HuH-7 (cell line): ENCODE measurements around the gene ARL13B.
"Not testable (repeated sequence)": the region's sequence is repeated elsewhere in the genome, so short reads cannot be mapped to it uniquely, and the experiment has no call there.

ENCODE experiments used
- DNase-seq: peaks from one replicate; pipeline ENCODE4 v3.0.0; 2011; ENCODE audit warnings: low spot score

Gene ARL13B

DNA sequence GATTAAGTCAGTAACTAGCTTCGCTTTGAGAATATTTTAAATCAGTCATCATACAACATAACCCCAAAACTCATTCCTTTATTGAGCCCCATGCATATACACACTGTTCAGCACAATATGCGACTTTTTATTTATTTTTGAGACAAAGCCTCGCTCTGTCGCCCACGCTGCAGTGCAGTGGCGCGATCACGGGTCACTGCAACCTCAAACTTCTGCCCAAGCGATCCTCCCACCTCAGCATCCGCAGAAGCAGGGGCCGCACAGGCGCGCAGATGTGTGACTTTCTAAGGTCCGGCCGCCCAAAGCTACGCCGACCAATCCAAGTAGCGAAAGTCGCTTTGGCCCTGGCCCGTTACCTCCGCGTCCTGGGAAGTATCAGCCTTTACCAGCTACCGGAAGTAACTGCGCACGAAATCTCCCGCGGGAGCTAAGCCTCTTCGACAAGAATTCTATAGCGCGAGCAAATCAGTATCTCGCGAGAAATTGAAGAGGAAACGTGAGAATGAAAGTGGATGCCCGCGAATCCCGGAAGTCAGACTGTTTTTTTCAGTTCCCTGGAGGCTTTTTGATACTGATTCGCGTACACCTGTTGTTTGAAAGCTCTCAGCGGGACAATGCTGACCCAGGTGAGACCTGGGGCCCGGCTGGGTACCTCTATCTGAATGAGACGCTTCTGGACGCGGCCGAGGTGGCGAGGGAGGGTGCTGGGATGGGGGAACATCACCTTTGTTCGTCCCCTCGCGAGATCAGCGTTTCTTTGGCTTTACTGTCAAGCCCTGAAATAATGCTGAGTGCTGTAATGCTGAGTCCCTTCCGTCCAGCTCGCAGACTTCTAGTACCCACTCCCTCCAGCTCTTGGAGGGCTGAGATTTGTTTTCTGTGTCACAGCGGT is 82.8 kb downstream of the ARL13B start, which contains the start of the genes DHFR2 and NSUN3:
DHFR2 (minus strand) TSS at position 404 of the 892 bp plus-strand sequence. CDS start 1,405 bp downstream, outside the sequence.
NSUN3 (plus strand) TSS at position 549 of the 892 bp plus-strand sequence; CDS start at position 615, 66 bp downstream.
- peak; percentile 81 for DNase-seq

DNA sequence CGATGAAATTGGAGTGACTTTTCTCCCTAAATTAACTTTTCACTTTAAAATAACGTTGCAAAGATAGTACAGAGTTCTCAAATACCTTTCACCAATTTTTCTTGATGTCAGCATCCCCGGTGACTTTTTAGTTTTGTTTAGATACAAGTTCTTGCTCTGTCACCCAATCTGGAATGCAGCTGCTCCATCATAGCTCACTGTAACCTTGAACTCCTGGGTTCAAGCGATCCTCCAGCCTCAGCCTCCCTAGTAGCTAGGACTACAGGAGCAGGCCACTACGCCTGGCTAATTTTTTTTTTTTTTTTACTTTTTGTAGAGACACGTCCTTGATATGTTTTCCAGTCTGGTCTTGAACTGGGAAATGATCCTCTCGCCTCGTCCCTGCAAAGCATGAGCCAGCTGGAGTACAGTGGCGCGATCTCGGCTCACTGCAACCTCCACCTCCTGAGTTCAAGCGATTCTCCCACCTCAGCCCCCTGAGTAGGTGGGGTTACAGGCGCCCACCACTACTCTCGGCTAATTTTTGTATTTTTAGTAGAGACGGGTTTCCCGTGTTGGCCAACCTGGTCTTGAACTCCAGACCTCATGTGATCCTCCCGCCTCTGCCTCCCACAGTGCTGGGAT is 83.7 kb downstream of the ARL13B start:
- no peak for DNase-seq

DNA sequence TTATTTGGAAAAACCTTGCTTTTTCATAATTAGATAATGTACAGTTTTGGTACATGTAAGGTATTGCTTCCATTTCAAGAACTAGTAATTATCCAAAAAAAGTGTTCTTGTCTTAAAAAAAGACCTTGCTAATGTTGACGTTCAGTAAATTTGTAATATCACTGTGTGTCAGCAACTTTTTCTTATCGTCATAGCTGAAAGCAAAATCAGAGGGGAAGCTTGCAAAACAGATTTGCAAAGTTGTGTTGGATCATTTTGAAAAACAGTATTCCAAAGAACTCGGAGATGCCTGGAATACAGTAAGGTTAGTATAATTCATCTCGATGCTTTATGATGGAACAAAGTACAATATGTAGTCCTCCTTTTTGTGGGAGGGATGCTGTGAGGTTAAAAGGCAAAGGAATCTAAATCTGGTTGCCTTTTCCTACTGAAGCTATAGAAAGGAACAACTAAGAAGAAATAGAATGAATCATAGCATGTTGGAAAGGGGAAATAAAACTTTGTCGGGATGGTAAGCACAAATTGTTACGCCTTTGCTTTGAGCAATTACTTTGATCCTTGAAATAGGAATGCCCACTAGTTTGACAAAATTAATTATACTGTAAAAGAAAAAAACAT is 84.4 kb downstream of the ARL13B start:
- DNase-seq, result no peak

DNA sequence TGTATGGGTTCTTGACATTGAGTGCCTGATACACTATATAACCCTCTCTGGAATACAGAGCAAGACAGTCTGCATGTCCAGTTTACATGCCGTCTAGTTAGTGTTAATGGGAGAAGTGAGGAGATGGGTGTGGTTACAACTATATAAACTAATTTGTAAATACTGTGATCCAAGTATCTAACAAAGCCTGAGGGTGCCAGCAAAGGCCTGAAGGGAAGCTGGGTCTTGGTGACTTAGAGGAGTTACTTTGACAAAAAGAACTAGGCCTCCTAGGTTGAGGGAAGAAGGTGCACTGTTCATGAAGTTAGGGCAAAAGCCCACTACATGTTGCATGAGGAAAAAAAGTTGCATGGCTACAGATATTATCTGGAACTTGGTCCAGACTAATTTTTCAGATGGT is 85.2 kb downstream of the ARL13B start:
- no peak for DNase-seq

DNA sequence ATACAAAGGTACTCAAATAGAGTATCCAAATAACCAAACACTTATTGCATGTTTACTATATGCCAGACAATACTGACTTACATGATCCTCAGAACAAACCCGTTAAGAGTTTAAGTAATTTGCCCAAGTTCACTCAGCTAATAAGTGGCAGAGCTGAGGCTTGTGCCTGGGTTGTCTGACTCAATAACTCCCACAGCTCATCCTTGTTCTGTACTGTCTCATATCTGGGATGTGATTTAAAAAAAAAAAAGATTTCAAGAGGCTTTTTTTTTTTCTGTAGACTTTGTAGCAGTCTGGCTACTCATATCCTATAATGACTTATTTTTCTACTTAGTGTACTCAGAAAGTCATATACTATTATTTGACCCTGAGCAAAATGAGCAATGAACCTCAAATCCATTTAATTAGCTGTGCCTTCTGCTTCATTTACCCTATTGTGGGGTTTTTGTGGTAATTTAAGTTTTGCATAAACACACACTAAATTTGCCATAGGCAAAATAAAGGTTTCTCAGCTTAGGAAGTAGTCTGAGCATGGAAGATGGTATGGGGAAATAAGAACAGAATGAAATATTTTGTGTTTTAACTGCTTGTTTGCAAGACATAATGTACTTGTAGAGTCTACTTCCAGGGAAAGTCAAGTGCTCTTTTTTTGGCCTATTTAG is 86.0 kb downstream of the ARL13B start:
- no peak for DNase-seq

DNA sequence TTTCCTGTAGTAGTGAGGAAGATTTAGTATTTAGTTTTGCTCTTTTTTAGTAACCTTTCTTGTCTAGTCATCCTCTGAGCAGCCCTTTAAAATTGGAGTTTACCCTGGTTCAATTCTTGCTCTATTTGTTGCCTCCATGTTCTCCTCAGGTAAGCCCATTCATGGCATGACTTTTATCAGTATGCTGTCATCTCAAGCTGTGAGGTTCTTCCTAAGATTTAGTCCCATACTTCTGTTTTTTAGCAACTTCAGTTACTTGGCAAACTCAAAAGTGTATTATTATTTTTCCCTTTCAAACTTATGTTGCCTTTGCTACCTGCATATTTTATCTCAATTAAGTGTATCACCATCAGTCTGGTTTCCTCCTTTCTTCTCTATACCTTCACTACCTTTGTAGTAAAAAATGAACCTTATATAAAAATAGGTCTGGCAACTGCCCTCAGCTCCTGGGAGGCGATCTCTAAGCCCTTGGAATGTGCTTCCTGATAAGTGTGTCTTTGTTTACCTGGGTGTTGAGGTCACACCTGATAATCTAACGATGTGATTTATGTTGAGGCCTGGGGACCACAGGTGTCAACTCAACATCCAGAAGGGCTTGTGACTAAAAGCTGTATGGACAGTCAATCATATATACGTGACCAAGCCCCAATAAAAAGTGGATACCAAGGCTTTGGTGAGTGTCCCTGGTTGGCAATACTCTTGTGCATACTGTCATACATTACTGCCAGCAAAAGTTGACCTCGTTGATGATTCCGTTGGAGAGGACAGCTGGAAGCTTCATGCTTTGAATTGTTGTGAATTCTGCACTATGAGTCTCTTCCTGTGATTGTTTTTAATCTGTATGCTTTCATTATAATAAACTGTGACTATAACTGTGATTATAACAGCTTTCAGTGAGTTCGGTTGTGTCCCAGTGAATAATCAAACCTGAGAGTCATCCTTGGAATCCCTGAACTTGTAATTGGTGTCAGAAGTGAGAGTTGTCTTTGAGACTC is 86.8 kb downstream of the ARL13B start:
- no peak for DNase-seq

DNA sequence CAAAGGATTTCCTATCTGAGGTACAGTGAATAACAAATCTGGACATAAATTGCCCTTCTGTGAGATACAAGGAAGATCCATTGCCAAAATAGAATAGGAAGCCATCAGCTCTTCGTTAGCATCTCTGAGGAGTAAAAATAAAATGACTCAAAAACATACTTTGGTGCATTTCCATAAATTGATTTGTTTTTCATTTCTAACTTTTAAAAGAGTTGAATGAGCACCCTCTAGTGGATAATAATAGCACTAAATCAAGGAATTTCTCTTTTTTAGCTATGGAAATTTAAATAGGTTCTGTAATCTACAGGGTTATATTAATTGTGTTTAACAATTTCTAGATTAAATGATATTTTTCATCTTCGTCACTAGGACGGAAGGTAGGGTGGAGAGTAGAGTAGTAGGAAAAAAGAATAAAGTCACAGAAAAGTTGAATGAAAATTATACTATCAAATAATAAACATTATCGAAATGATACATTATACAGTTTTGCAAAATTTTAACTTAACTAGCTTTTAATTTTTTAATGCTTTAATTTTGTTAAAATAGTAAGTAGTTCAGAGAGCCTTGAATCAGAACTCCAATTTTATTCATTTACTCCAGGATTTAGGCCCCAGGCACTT is 89.3 kb downstream of the ARL13B start:
- DNase-seq, result no peak

DNA sequence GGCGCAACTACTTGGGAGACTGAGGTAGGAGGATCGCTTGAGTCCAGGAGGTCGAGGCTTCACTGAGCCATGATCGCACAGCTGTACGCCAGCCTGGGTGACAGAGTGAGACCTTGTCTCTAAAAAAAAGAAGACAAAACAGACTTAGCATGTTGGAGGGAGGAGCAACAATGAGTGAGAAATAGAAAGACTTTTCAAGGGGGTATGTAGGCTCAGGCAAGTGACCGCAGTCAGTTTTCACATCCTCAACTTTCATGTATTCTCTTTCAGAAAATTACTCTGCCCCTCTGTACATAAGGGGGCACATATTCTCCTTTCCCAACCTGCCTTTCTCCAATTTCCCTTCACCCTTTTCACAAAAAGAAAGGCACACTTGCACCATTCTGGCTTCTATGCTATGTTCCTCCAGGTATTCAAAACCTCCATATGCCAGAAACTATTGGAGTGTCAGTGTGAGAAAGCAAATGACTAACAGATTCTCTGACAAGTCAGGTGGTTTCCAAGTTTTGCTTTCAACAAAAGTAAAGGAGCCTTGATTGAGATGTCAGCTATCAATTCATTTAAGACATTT is 90.5 kb downstream of the ARL13B start:
- no peak for DNase-seq

DNA sequence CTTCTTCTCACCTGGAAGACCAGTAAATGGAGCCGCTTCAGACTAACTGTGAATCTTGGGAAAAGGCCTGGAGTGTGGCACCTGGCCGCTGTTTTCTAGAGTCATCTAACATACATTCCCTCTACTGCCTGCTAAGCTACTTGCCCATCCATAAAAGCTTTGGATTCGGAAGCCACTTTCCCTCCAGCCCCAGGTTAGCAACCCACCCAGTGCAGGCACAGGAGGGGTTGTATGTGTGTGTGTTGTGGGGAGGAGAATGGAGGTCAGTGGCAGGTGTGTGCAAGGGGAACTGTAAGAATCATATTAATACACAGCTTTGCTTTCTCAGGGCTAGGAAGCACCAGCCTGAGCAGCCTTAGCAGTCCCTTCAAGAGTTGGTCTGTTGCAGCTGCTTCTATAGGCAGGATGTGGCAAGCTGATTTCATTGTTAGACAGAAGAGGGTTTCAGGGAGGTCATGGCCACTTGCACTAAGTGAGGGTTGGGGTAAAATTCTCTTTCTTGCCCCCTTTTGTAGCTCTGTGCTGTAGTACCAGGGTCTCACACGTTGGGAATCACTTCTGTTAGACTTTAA is 91.8 kb downstream of the ARL13B start:
- no peak for DNase-seq

DNA sequence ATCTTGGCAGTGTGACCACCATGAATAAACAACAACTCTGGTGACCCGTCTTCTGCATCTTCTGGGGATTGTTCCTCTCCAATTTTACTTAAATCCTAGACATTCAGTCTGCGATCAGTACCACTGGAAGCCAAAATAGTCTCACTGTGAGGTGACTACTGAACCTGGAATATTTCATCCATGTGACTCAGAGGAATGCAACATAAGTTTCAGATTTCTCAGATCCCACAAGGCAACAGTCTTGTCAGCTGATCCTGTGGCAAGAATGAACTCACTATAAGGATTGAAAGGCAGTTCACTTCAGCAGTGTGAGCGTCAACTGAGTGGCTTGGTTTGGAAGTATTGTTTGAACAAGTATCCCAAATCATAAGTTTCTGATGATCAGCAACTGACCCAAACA is 96.1 kb downstream of the ARL13B start:
- DNase-seq, result no peak

DNA sequence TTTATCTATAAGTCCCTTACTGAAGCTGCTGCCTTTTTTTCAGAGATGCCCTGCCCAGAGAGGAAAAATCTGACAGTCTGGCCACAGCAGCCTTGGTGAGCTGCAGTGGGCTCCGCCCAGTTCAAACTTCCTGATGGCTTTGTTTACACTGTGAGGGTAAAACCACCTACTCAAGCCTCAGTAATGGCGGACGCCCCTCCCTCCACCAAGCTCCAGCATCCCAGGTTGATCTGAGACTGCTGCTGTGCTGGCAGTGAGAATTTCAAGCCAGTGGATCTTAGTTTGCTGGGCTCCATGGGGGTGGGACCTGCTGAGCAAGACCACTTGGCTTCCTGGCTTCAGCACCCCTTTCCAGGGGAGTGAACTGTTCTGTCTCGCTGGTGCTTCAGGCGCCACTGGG is 100.6 kb downstream of the ARL13B start:
- DNase-seq, result not testable (repeated sequence)

DNA sequence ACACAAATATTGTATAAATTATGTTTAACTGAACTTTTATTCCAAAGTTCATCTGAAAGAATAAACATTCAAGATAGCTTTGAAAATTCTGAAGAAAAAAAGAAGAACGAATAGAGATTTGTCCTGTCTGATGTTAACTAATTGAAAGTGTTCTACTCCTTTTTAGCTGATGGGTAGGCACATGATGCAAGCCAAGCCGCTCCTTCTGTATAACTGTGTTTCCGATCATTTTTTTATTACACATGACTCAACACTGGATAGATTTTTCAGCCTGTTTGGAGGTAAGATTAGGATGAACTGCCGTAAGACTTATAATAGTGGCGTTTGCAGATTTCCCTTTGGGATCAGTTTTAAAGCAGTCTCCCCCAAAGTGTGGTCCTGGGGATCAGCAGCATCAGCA is 101.9 kb downstream of the ARL13B start:
- DNase-seq, result no peak

DNA sequence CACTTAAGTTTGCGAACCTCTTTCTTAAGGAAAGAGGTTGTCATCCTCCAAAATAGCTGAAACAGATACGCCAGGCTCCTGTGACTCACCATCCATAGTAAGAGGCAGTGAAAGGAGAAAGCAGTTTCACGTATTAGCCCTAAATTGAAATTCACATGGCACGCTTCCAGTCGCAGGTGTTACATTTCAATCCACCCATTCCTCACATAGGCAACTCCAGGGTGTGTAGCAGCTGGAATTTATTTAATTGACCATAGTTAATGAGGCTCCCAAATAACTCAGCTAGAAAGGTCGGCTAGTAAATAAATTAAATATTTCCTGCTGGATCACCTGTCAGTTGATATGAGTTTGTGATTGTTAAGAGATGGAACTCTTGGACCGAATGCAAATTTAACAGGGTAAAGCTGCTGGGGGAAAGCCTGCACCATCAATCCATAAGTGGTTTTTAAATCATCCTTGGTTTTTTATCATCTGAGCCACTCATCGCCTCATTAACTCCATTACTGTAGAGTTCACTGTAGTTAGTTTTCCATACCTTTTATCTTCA is 102.5 kb downstream of the ARL13B start:
- DNase-seq, result no peak

DNA sequence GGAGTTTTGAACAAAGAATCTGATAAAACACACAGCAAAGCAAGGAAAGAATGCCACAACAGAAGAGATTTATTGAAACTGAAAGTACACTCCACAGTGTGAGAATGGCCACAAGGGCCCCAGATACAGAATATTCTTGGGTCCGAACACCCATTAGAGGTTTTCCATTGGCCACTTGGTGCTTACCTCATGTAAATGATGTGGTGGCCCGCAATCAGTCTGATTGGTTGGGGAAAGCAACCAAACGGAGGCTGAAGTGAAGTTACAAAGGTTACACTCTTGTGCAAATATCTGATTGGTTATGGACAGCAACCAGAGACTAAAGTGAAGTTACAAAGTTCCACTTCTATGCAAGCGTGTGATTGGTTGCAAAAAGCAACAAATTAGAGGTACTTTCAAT is 103.3 kb downstream of the ARL13B start:
- DNase-seq, result no peak

DNA sequence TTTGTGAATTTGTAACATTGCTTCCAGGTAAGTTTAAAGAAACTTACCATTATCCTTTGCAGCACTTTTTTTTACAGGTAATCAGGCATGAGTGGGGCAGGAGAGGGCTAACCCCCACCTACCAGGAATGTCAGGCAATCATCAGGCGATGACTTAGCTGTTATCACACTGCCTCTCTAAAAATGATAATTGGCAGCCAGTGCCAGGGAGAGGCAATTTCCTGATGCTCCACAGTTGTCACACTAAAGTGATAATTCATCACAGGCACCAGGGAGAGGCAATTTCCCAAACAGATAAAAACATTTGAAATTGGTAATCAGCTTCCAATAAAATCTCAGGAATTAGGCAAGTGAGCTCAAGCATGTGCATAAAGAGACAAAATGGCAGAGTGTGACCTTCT is 109.2 kb downstream of the ARL13B start:
- no peak for DNase-seq

DNA sequence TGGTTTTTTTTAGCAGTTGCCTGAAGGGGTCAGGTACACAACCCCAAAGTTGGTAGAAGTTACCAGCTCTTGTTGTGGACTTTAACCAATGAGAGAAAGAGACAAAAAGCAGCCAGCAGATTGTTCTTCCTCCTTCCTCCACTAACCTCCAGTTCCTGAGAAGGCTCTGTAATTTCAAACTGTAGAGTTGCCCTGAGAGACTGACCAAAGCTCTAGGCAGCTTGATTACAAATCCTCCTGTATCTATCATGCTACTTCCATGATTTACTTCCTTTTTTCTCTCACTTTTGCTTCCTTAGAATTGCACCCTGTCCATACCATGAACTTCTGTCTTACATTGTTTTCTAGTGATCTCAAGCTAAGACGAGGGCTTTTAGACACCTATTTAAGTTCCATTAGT is 112.1 kb downstream of the ARL13B start:
- no peak for DNase-seq

DNA sequence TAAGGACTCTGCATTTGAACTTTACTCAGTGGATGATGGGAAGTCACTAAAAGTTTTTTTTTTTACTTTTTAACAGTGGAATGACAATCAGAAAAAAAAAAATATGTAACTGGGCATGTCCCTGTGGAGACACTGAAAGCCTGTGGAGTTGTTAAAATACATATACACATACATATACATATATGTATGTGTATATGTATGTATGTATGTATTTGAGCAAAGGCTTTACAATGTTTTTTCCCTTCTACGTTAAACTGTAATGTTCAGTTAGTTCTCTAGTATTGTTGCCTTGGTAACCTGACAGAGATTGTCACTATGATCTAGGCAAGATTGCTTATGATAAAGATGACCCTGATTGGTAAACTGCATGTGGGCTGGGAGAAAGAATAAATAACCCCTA is 113.2 kb downstream of the ARL13B start:
- DNase-seq, result no peak

DNA sequence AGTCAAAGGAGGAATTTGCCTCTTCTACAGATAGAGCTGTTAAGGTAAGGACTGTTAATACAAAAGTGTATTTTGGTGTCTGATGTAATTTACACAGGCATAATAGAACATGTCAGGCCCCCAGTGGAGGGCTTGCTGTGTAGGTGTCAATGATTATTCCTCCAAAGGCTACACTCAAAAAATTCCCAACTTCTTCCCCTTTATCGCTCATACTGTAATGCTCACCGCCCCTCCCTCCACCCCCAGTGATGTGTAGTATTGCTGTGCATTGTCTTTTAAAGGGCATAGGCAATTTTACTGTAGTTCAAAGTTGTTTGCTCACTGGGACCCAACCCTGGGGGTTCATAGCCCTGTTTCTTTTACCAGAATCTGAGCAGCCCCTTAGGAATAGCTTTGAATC is 115.2 kb downstream of the ARL13B start:
- DNase-seq, result no peak

DNA sequence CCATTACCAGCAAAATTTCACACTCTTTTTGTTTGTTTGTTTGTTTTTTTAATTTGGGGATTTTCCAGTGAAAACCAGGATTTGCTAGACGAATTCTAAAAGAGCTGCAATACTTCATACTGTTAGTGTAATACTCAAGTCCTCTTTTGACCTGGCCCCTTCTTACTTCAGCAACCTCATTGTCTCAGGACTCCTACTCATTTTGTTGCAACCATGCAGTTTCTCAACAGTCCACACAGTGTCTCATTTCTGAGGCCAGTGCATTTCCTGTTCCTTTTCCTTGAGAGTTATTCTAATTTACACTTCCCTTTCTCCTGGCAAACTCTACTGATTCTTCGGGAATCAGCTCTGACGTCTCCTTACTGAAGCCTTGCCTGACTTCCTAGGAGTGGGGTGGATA is 118.5 kb downstream of the ARL13B start:
- DNase-seq, result peak; percentile 6

DNA sequence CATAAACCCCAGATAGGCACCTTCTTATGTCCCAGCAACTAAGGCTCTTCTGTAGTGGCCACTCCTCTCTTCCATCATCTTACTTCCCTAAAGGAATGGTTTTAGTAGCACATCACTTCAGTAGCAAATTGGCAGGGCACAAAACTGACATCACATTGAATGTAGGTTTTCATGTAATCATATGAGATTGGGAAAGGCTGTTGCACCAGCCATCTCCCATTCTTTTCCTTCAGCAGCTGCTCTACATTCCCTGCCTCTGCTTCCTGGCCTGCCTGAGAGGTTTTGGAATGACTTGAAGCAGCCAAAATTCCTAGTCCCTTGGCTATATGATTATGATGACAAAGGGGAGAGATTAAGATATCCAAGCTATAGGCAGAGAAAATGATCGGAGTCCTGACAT is 119.4 kb downstream of the ARL13B start:
- no peak for DNase-seq
